WTC11 (cell line): Measurements from ENCODE around the gene CD276. TPM values are rescaled to one million over a fixed set of nuclear protein-coding genes. Genes with fewer than 3 reads are reported as not detected.
"Not testable (repeated sequence)": the region's sequence is repeated elsewhere in the genome, so short reads cannot be mapped to it uniquely, and the experiment has no call there.

Source experiments
- ATAC-seq: fragments of 200-7000 bp; cut with Tn5 transposase; 2 replicates; pipeline ENCODE4 v1.10.0; 2021; ENCODE audit warnings: mild to moderate bottlenecking, moderate library complexity
- CTCF ChIA-PET: fragments of 300-600 bp; sonication (Branson Sonifier 250); formaldehyde crosslinking; loops from one replicate; lab custom pipeline; 2021; ENCODE audit warnings: antibody characterized with exemption; lab: Charles Lee
- POLR2A ChIA-PET: fragments of 350-600 bp; sonication (Branson Sonifier 250); formaldehyde crosslinking; loops from one replicate; lab custom pipeline; 2021; ENCODE audit warnings: antibody characterized with exemption; lab: Charles Lee
- DNase-seq: peaks from one replicate; pipeline ENCODE4 v3.0.0; 2021; ENCODE audit warnings: low spot score
- H3K27ac Mint-ChIP-seq: 2 replicates; pipeline ENCODE4 v1.8.0; 2021; ENCODE audit warnings: mixed read lengths
- H3K27me3 Mint-ChIP-seq: 2 replicates; pipeline ENCODE4 v1.8.0; 2021; ENCODE audit warnings: low read depth, mild to moderate bottlenecking, moderate library complexity, mixed read lengths
- H3K36me3 Mint-ChIP-seq: 2 replicates; pipeline ENCODE4 v1.8.0; 2021; ENCODE audit warnings: mixed read lengths
- H3K4me1 Mint-ChIP-seq: 2 replicates; pipeline ENCODE4 v1.8.0; 2022; ENCODE audit warnings: mixed read lengths
- H3K4me3 Mint-ChIP-seq: 2 replicates; pipeline ENCODE4 v1.8.0; 2021; ENCODE audit warnings: mild to moderate bottlenecking, moderate library complexity, mixed read lengths
- H3K9me3 Mint-ChIP-seq: 2 replicates; pipeline ENCODE4 v1.8.0; 2021; ENCODE audit warnings: mixed read lengths
- EMX1 ChIP-seq: fragments of 250-450 bp; sonication (Bioruptor Pico); IDR thresholded peaks from 2 replicates; pipeline ENCODE4 v1.8.0; 2021; ENCODE audit warnings: mild to moderate bottlenecking
- JAZF1 ChIP-seq: fragments of 250-450 bp; sonication (Bioruptor Pico); IDR thresholded peaks from 2 replicates; pipeline ENCODE4 v1.9.0; 2021; ENCODE audit warnings: moderate library complexity, mild to moderate bottlenecking, inconsistent platforms
- KAT7 ChIP-seq: sonication (generic); formaldehyde crosslinking; IDR thresholded peaks from 2 replicates; pipeline ENCODE4 v1.8.1; 2023; ENCODE audit warnings: missing genetic modification reagents, mild to moderate bottlenecking, borderline replicate concordance
- NFE2L1 ChIP-seq: sonication (generic); formaldehyde crosslinking; IDR thresholded peaks from 2 replicates; pipeline ENCODE4 v1.8.1; 2023; ENCODE audit warnings: missing genetic modification reagents
- NFYB ChIP-seq: sonication (generic); formaldehyde crosslinking; conservative IDR thresholded peaks from 2 replicates; pipeline ENCODE4 v1.8.0; 2022; ENCODE audit warnings: low read depth, missing genetic modification reagents
- ZNF423 ChIP-seq: fragments of 250-450 bp; sonication (Bioruptor Pico); IDR thresholded peaks from 2 replicates; pipeline ENCODE4 v2.1.2; 2022; ENCODE audit warnings: mild to moderate bottlenecking, moderate library complexity
- total RNA-seq: library from RNA; stranded (reverse); gene quantifications from 3 replicates; pipeline ENCODE4 v1.2.3, GENCODE V29; 2021
- TF ChIP-seq, protein P1 (sequence below): fragments of 200-600 bp; IDR thresholded peaks from 2 replicates; pipeline ENCODE4 v1.8.0; 2022; ENCODE audit warnings: antibody characterized with exemption
- TF ChIP-seq, protein P2 (sequence below): fragments of 250-450 bp; sonication (Bioruptor Pico); IDR thresholded peaks from 2 replicates; pipeline ENCODE4 v1.8.0; 2021; ENCODE audit warnings: mild to moderate bottlenecking
- TF ChIP-seq, protein P3 (sequence below): fragments of 250-450 bp; sonication (Bioruptor Pico); IDR thresholded peaks from 2 replicates; pipeline ENCODE4 v1.9.0; 2021; ENCODE audit warnings: mild to moderate bottlenecking
- TF ChIP-seq, protein P4 (sequence below): fragments of 250-450 bp; sonication (Bioruptor Pico); IDR thresholded peaks from 2 replicates; pipeline ENCODE4 v2.1.2; 2022; ENCODE audit warnings: mild to moderate bottlenecking, moderate library complexity

The CD276 gene
- total RNA-seq, 1 experiment from 2014 or later = 153 TPM

DNA sequence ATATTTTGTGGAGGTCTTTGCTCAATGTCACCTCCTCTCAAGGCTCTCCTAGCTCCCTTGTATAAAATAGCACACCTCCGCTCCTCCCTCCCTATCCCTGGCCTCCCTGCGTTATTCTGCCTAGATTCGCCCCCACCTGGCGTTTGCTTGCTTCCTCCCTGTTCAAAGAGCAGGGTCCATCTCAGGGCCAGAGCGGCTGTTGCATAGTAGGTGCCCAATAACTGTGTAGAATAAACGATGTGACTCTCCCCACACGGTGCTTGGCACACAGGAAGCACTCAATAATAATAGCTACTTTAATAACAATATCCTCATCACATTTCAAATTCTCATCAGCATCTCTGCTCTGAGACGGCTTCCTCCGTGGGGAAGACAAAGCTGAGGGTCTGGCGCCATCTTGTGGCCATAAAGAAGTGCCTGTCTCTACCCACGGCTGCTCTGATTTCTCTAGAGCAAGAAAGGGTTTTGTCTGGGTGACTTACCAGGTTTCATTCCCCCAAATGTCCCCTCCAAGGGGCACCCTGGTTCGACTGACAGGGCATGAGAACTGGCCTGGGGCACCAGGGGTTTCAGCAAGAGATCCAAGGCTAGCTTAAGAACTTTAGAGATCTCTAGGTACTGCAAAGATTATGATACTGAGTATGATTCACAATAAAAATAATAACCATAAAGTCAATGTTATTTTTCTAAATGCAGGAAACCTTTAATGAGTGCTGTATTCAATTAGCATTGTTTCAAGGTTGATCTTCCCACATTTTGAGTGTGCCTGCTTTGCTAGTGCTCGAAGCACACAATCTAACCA, 16.1 kb downstream of the CD276 start (continued):
- TF ChIP-seq, protein P1, sequence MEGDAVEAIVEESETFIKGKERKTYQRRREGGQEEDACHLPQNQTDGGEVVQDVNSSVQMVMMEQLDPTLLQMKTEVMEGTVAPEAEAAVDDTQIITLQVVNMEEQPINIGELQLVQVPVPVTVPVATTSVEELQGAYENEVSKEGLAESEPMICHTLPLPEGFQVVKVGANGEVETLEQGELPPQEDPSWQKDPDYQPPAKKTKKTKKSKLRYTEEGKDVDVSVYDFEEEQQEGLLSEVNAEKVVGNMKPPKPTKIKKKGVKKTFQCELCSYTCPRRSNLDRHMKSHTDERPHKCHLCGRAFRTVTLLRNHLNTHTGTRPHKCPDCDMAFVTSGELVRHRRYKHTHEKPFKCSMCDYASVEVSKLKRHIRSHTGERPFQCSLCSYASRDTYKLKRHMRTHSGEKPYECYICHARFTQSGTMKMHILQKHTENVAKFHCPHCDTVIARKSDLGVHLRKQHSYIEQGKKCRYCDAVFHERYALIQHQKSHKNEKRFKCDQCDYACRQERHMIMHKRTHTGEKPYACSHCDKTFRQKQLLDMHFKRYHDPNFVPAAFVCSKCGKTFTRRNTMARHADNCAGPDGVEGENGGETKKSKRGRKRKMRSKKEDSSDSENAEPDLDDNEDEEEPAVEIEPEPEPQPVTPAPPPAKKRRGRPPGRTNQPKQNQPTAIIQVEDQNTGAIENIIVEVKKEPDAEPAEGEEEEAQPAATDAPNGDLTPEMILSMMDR = peak; percentile 75
- no peak for TF ChIP-seq ZNF423 (CRISPR knock-in tag)
- TF ChIP-seq EMX1 (CRISPR knock-in tag) = no peak

DNA sequence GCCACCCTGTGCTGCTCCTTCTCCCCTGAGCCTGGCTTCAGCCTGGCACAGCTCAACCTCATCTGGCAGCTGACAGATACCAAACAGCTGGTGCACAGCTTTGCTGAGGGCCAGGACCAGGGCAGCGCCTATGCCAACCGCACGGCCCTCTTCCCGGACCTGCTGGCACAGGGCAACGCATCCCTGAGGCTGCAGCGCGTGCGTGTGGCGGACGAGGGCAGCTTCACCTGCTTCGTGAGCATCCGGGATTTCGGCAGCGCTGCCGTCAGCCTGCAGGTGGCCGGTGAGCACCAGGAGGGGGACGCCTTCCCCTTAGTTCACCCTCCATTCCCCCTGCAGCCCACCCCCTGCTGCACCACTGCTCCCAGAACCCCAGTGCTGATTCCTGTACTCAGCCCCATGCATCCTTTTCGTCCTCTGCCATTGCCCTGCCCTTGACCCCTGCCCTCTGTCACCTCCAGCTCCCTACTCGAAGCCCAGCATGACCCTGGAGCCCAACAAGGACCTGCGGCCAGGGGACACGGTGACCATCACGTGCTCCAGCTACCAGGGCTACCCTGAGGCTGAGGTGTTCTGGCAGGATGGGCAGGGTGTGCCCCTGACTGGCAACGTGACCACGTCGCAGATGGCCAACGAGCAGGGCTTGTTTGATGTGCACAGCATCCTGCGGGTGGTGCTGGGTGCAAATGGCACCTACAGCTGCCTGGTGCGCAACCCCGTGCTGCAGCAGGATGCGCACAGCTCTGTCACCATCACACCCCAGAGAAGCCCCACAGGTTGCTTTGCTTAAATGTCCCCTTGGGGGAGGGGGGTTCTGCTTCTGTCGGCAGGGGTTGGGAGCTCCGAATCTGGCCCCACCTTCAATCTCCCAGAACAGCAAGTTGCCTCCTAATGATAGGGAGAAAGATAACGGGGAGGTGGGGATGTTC, 18.4 kb downstream of the CD276 start:
- peaks cover 23% of the 10 kb centered on the region for H3K4me1 Mint-ChIP-seq
- DNase-seq (peak; percentile 25), ATAC-seq (peak; percentile 10; the same call in 1 of the 2 replicates)
- CTCF ChIA-PET = interaction anchor here (0.9 to 5.0 kb wide), 10 partner anchors 17 to 149 kb away, joined by 3 to 66 read pairs (median 5); no protein-coding TSS in a partner anchor
- peaks cover 31% of the 10 kb centered on the region for H3K36me3 Mint-ChIP-seq
- H3K27ac Mint-ChIP-seq, H3K4me3 Mint-ChIP-seq, H3K9me3 Mint-ChIP-seq, POLR2A ChIA-PET, H3K27me3 Mint-ChIP-seq: not testable (repeated sequence)

DNA sequence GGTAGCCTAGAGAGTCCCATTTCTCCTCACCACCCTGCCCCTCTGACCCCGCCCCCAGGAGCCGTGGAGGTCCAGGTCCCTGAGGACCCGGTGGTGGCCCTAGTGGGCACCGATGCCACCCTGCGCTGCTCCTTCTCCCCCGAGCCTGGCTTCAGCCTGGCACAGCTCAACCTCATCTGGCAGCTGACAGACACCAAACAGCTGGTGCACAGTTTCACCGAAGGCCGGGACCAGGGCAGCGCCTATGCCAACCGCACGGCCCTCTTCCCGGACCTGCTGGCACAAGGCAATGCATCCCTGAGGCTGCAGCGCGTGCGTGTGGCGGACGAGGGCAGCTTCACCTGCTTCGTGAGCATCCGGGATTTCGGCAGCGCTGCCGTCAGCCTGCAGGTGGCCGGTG, 19.4 kb downstream of the CD276 start:
- H3K27me3 Mint-ChIP-seq, H3K9me3 Mint-ChIP-seq, POLR2A ChIA-PET, DNase-seq, H3K4me3 Mint-ChIP-seq, H3K27ac Mint-ChIP-seq: not testable (repeated sequence)
- H3K36me3 Mint-ChIP-seq = peaks cover 38% of the 10 kb centered on the region
- peaks cover 18% of the 10 kb centered on the region for H3K4me1 Mint-ChIP-seq
- peak; percentile 19; the same call in 1 of the 2 replicates for ATAC-seq
- CTCF ChIA-PET = interaction anchor here (1.0 to 5.0 kb wide), 20 partner anchors 10 to 248 kb away, joined by 3 to 66 read pairs (median 9); no protein-coding TSS in a partner anchor

DNA sequence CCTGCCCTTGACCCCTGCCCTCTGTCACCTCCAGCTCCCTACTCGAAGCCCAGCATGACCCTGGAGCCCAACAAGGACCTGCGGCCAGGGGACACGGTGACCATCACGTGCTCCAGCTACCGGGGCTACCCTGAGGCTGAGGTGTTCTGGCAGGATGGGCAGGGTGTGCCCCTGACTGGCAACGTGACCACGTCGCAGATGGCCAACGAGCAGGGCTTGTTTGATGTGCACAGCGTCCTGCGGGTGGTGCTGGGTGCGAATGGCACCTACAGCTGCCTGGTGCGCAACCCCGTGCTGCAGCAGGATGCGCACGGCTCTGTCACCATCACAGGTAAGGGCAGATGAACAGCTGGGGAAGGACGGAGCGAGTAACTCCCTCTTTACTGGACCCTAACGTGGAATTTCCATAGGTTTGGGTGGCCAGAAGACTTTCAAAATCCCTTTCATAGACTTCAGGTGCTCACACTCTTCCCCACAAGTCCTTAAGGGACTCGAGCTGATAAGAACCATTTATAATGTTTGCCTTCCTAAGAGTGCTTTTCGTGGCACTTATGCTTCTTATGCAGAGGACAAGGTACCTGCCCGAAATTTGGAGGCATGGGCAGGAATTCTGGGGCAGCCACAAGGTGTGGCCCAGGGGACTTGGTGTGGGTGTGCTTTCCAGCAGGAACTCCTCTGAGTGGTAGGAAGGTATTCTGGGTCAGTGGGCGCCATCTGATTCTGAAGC, 20.1 kb downstream of the CD276 start:
- H3K9me3 Mint-ChIP-seq, H3K4me3 Mint-ChIP-seq, H3K27ac Mint-ChIP-seq, ATAC-seq, H3K27me3 Mint-ChIP-seq, DNase-seq: not testable (repeated sequence)
- ChIA-PET CTCF (interaction anchor here (0.5 to 5.0 kb wide), 101 partner anchors 9 to 587 kb away, joined by 3 to 66 read pairs (median 4); partner anchors contain the start of genes CD276 and NPTN), POLR2A (interaction anchor here (0.6 kb wide), 1 partner anchor 20 kb away, joined by 3 read pairs; the partner anchor contains the start of gene CD276)
- peaks cover 45% of the 10 kb centered on the region for H3K36me3 Mint-ChIP-seq
- peaks cover 13% of the 10 kb centered on the region for H3K4me1 Mint-ChIP-seq

DNA sequence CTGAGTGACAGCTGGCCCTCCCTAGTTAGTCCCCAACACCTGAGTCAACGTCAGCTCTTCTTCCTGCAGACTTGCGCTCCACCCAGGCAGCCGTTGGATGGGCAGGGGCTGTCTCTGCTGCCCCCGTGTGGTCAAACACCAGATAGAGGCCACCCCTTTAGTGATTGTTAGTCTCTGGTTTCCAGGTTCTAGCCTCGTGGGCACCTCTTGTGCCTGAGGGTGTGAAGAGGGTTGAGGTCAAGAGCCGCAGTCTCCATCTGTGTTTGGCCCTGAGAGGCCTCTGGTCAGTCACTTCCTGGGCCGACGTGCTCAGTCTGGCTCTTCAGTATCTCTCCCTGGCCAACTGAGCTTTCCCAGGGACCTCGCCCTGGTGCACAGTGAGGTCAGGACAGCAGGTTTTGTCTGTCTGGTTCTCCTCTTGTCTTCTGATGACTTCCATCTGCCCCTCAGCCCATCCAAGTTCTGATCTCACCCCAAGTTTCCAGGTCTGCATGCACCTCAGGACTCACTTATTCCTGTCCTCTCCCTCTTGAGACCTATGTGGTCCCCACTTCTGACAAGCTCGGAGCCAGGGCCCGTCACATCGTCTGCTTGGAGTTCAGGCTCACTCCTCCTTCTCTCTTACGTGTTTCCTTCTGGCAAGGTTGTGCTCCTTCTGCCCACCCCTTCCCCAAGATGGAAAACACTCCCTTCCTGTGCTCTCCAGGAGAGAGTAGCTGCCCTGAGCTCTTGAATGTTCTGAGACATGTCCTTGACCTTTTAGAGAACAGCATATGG, 20.9 kb downstream of the CD276 start:
- DNase-seq = peak; percentile 84
- H3K4me3 Mint-ChIP-seq = no peak overlapping the region
- H3K9me3 Mint-ChIP-seq = no peaks in the 10 kb centered on the region
- CTCF ChIA-PET = interaction anchor here (0.5 to 5.0 kb wide), 101 partner anchors 9 to 1668 kb away, joined by 3 to 66 read pairs (median 4); partner anchors contain the start of genes CD276 and NPTN
- H3K27me3 Mint-ChIP-seq = no peaks in the 10 kb centered on the region
- no peak overlapping the region for H3K27ac Mint-ChIP-seq
- peaks cover 48% of the 10 kb centered on the region for H3K36me3 Mint-ChIP-seq
- ATAC-seq = peak; percentile 71
- POLR2A ChIA-PET = interaction anchor here (0.6 kb wide), 1 partner anchor 20 kb away, joined by 3 read pairs; the partner anchor contains the start of gene CD276
- peaks cover 9% of the 10 kb centered on the region for H3K4me1 Mint-ChIP-seq
- TF ChIP-seq NFE2L1 (no peak), NFYB (CRISPR knock-in tag) (no peak), KAT7 (no peak), JAZF1 (no peak)
- TF ChIP-seq, protein P2, sequence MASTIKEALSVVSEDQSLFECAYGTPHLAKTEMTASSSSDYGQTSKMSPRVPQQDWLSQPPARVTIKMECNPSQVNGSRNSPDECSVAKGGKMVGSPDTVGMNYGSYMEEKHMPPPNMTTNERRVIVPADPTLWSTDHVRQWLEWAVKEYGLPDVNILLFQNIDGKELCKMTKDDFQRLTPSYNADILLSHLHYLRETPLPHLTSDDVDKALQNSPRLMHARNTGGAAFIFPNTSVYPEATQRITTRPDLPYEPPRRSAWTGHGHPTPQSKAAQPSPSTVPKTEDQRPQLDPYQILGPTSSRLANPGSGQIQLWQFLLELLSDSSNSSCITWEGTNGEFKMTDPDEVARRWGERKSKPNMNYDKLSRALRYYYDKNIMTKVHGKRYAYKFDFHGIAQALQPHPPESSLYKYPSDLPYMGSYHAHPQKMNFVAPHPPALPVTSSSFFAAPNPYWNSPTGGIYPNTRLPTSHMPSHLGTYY (CRISPR knock-in tag) = no peak
- TF ChIP-seq, protein P3, sequence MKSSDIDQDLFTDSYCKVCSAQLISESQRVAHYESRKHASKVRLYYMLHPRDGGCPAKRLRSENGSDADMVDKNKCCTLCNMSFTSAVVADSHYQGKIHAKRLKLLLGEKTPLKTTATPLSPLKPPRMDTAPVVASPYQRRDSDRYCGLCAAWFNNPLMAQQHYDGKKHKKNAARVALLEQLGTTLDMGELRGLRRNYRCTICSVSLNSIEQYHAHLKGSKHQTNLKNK = no peak
- TF ChIP-seq, protein P1 = peak; percentile 83
- TF ChIP-seq, protein P4, sequence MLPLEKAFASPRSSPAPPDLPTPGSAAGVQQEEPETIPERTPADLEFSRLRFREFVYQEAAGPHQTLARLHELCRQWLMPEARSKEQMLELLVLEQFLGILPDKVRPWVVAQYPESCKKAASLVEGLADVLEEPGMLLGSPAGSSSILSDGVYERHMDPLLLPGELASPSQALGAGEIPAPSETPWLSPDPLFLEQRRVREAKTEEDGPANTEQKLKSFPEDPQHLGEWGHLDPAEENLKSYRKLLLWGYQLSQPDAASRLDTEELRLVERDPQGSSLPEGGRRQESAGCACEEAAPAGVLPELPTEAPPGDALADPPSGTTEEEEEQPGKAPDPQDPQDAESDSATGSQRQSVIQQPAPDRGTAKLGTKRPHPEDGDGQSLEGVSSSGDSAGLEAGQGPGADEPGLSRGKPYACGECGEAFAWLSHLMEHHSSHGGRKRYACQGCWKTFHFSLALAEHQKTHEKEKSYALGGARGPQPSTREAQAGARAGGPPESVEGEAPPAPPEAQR (CRISPR knock-in tag) = no peak
